K562 (cell line): ENCODE results near the gene UGP2. TPM values are rescaled to one million over a fixed set of nuclear protein-coding genes. Genes with fewer than 3 reads are reported as not detected.

ENCODE experiments used
- ATAC-seq: fragments of 200-7000 bp; cut with Tn5 transposase; 3 replicates; pipeline ENCODE4 v1.9.1; 2020; ENCODE audit warnings: moderate library complexity
- BruUV-seq: library from RNA; stranded (reverse); fragments of 400-500 nt; replicated peaks from 2 replicates; lab custom pipeline; 2021; lab: Mats Ljungman, UMichigan
- CTCF ChIA-PET: fragments of 300-600 bp; formaldehyde crosslinking; extraction: SDS; loops from one replicate; lab custom pipeline; 2021; ENCODE audit warnings: low intra/inter-chr PET ratio; lab: Yijun Ruan, JAX
- POLR2A ChIA-PET: fragments of 300-600, 350-650 bp; sonication (Branson Sonifier 250); formaldehyde crosslinking; extraction: SDS; loops from one replicate; lab custom pipeline; 2021; ENCODE audit warnings: antibody characterized with exemption, inconsistent platforms; lab: Yijun Ruan, JAX
- DNase-seq, 4 experiments: peaks; one replicate each; pipeline versions ENCODE4 v3.0.0 to v3.0.0-alpha.2; 2011 to 2018; ENCODE audit warnings: low spot score in 3 of 4, mixed read lengths in 3 of 4; ENCODE audit errors: extremely low read depth in 1 of 4
- FAIRE-seq: peaks from 2 replicates; lab custom pipeline; 2011; peaks lifted over from hg19 to GRCh38; lab: Jason Lieb, UNC
- H2AFZ ChIP-seq: 2 replicates; pipeline ENCODE4 v1.6.0; 2011; ENCODE audit warnings: low read depth, low read length, control low read depth, inconsistent platforms
- H3K27ac ChIP-seq: fragments of 200-600 bp; 3 replicates; pipeline ENCODE4 v1.8.0; 2011; ENCODE audit warnings: low read depth, mild to moderate bottlenecking, control low read depth, inconsistent platforms, low read length, moderate library complexity, mixed read lengths; ENCODE audit errors: extremely low read depth
- H3K27me3 ChIP-seq, 2 experiments: fragments of 300-600 bp in 1 of 2; 2 replicates in 1 of 2; 3 replicates in 1 of 2; pipeline versions ENCODE4 v1.6.0 to v1.8.0; 2011; ENCODE audit warnings: inconsistent platforms in 2 of 2, low read length in 2 of 2, mild to moderate bottlenecking in 1 of 2, mixed read lengths in 1 of 2, moderate library complexity in 1 of 2; ENCODE audit not compliant: control insufficient read depth in 2 of 2, insufficient read depth in 2 of 2
- H3K36me3 ChIP-seq: fragments of 300-600 bp; 3 replicates; pipeline ENCODE4 v1.8.0; 2011; ENCODE audit warnings: mild to moderate bottlenecking, low read length, inconsistent platforms; ENCODE audit not compliant: control insufficient read depth, insufficient read depth
- H3K4me1 ChIP-seq, 2 experiments: fragments of 200-600 bp in 1 of 2; replicated peaks in 1 of 2; 2 replicates in 1 of 2; 3 replicates in 1 of 2; pipeline versions ENCODE4 v1.5.1 to v1.8.0; 2011; ENCODE audit warnings: inconsistent platforms in 2 of 2, low read length in 2 of 2, mild to moderate bottlenecking in 1 of 2, mixed read lengths in 1 of 2, moderate library complexity in 1 of 2; ENCODE audit not compliant: control insufficient read depth in 2 of 2, insufficient read depth in 2 of 2
- H3K4me2 ChIP-seq: 2 replicates; pipeline ENCODE4 v1.6.1; 2011; ENCODE audit warnings: low read length, control low read depth, inconsistent platforms, mixed read lengths; ENCODE audit not compliant: insufficient read depth
- H3K4me3 ChIP-seq: fragments of 200-600 bp; sonication (generic), shearing (Covaris generic); 2 replicates; pipeline ENCODE4 v1.5.1; 2016; ENCODE audit warnings: control low read depth, inconsistent platforms
- H3K79me2 ChIP-seq: fragments of 200-600 bp; 3 replicates; pipeline ENCODE4 v1.8.0; 2011; ENCODE audit warnings: low read length, inconsistent platforms; ENCODE audit not compliant: control insufficient read depth, insufficient read depth
- H3K9ac ChIP-seq, 2 experiments: 2 replicates each; pipeline versions ENCODE4 v1.6.0 to v1.6.1; 2011; ENCODE audit warnings: low read depth in 2 of 2, low read length in 2 of 2, control low read depth in 1 of 2, inconsistent platforms in 1 of 2, mild to moderate bottlenecking in 1 of 2, mixed read lengths in 1 of 2; ENCODE audit not compliant: insufficient read depth in 1 of 2
- H3K9me1 ChIP-seq: one replicate; pipeline ENCODE4 v1.6.0; 2011; ENCODE audit warnings: inconsistent platforms, mild to moderate bottlenecking, low read length, moderate library complexity; ENCODE audit not compliant: control insufficient read depth, insufficient read depth
- H3K9me3 ChIP-seq: replicated peaks from 2 replicates; pipeline ENCODE4 v1.5.1; 2011; ENCODE audit warnings: low read depth, low read length, inconsistent platforms; ENCODE audit not compliant: control insufficient read depth, insufficient read depth
- H4K20me1 ChIP-seq: replicated peaks from 2 replicates; pipeline ENCODE4 v1.6.1; 2011; ENCODE audit warnings: low read length, inconsistent platforms, mixed read lengths; ENCODE audit not compliant: control insufficient read depth, insufficient read depth
- ARID2 ChIP-seq: fragments of 450-650 bp; IDR thresholded peaks from 2 replicates; pipeline ENCODE4 v1.6.1; 2017; ENCODE audit warnings: antibody characterized with exemption, mild to moderate bottlenecking
- EP300 ChIP-seq: IDR thresholded peaks from 2 replicates; pipeline ENCODE4 v1.6.1; 2012; ENCODE audit warnings: low read length, improper control_type of control experiment
- IFI16 ChIP-seq: fragments of 250-450 bp; sonication (Bioruptor Pico); IDR thresholded peaks from 2 replicates; pipeline ENCODE4 v2.1.2; 2022; ENCODE audit warnings: mild to moderate bottlenecking, inconsistent platforms
- IRF2 ChIP-seq: sonication (generic); formaldehyde crosslinking; IDR thresholded peaks from 2 replicates; pipeline ENCODE4 v1.8.1; 2022; ENCODE audit warnings: mild to moderate bottlenecking, missing genetic modification reagents
- POLR2H ChIP-seq: IDR thresholded peaks from 2 replicates; pipeline ENCODE4 v1.6.1; 2016; ENCODE audit warnings: missing genetic modification characterization, low read depth, mild to moderate bottlenecking, control low read depth, missing compliant biosample characterization, moderate library complexity
- WGBS: fragments of 100-300 bp; shearing (Covaris generic); methylation state at CpG from one replicate; pipeline ENCODE4 v1.1.6; 2016; ENCODE audit warnings: low coverage, mixed read lengths; ENCODE audit not compliant: insufficient coverage; ENCODE audit errors: missing lambda C conversion rate; 5-methylcytosine and 5-hydroxymethylcytosine counted together
- in situ Hi-C: fragments of 300-500 bp; cut with MboI; formaldehyde crosslinking; loops from 4 replicates; pipeline ENCODE4 v1.15.0; 2018; ENCODE audit warnings: inconsistent platforms, mixed read lengths
- intact Hi-C: fragments of 100-400 bp; cut with micrococcal nuclease; formaldehyde crosslinking; loops from 2 replicates; pipeline ENCODE4 v1.14.2; 2022
- polyA plus RNA-seq, 8 experiments: library from polyadenylated mRNA; depleted of rRNA in 4 of 8; stranded (reverse) in 5 of 8; unstranded in 3 of 8; fragments of >200 nt; fragmentation: Nextera tagmentation in 2 of 8; fragmentation: Illumina TruSeq in 1 of 8; extraction: Ambion mirVana in 2 of 8; extraction: Trizol in 1 of 8; gene quantifications; 2 replicates each; pipeline versions ENCODE4 v1.2.1 to v1.2.3, GENCODE V29; 2011 to 2014; ENCODE audit warnings: inconsistent platforms in 1 of 8, missing spikeins in 1 of 8
- total RNA-seq, 7 experiments: library from RNA; depleted of rRNA in 6 of 7; stranded (reverse); fragments of >200 nt in 6 of 7; fragmentation: Illumina TruSeq in 2 of 7; extraction: Trizol in 2 of 7; gene quantifications; 2 replicates each; pipeline versions ENCODE4 v1.2.1 to v1.2.3, GENCODE V29; 2011 to 2021; ENCODE audit warnings: low replicate concordance in 1 of 7
- TF ChIP-seq, protein P1 (sequence below): fragments of 200-800 bp; sonication (Bioruptor generic); IDR thresholded peaks from 2 replicates; pipeline ENCODE4 v1.6.1; 2016; ENCODE audit warnings: missing genetic modification characterization, missing compliant biosample characterization
- TF ChIP-seq, protein P2 (sequence below): sonication (generic); formaldehyde crosslinking; IDR thresholded peaks from 2 replicates; pipeline ENCODE4 v1.8.0; 2022; ENCODE audit warnings: missing genetic modification reagents, mild to moderate bottlenecking, borderline replicate concordance
- TF ChIP-seq, protein P3 (sequence below), 2 experiments: fragments of 450-650 bp in 1 of 2; sonication (generic) in 1 of 2; formaldehyde crosslinking in 1 of 2; IDR thresholded peaks in 1 of 2; conservative IDR thresholded peaks in 1 of 2; 2 replicates each; pipeline versions ENCODE4 v1.6.1 to v1.8.1; 2016 to 2023; ENCODE audit warnings: mild to moderate bottlenecking in 2 of 2, moderate library complexity in 2 of 2, inconsistent platforms in 1 of 2, missing genetic modification reagents in 1 of 2

The UGP2 gene
- total and polyA plus RNA-seq, 9 of the 15 experiments (the other 6 are each of a cell fraction or from before 2014, with no cell fraction given), result 25.2 to 69.3 (median 58.9) TPM

DNA sequence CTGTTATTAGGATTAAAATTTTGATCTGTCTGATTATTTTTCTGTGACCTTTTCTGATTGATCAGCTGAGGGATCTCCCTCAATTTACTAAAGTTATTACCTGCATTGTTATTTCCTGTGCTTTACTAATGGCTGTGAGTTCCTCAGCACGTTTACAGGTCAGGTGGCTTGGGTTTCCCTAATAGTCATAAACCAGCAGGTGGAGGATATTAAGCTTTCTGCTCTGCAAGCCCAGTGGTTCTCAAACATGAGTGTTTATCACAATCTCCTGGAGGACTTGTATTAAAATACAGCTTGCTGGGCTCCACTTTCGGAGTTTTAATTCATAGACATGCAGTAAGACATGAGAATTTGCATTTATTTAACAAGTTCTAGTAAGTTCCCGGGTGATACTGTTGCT is 22.4 kb upstream of the UGP2 start (continued):
- TF ChIP-seq, protein P1, sequence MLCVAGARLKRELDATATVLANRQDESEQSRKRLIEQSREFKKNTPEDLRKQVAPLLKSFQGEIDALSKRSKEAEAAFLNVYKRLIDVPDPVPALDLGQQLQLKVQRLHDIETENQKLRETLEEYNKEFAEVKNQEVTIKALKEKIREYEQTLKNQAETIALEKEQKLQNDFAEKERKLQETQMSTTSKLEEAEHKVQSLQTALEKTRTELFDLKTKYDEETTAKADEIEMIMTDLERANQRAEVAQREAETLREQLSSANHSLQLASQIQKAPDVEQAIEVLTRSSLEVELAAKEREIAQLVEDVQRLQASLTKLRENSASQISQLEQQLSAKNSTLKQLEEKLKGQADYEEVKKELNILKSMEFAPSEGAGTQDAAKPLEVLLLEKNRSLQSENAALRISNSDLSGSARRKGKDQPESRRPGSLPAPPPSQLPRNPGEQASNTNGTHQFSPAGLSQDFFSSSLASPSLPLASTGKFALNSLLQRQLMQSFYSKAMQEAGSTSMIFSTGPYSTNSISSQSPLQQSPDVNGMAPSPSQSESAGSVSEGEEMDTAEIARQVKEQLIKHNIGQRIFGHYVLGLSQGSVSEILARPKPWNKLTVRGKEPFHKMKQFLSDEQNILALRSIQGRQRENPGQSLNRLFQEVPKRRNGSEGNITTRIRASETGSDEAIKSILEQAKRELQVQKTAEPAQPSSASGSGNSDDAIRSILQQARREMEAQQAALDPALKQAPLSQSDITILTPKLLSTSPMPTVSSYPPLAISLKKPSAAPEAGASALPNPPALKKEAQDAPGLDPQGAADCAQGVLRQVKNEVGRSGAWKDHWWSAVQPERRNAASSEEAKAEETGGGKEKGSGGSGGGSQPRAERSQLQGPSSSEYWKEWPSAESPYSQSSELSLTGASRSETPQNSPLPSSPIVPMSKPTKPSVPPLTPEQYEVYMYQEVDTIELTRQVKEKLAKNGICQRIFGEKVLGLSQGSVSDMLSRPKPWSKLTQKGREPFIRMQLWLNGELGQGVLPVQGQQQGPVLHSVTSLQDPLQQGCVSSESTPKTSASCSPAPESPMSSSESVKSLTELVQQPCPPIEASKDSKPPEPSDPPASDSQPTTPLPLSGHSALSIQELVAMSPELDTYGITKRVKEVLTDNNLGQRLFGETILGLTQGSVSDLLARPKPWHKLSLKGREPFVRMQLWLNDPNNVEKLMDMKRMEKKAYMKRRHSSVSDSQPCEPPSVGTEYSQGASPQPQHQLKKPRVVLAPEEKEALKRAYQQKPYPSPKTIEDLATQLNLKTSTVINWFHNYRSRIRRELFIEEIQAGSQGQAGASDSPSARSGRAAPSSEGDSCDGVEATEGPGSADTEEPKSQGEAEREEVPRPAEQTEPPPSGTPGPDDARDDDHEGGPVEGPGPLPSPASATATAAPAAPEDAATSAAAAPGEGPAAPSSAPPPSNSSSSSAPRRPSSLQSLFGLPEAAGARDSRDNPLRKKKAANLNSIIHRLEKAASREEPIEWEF, result no peak

DNA sequence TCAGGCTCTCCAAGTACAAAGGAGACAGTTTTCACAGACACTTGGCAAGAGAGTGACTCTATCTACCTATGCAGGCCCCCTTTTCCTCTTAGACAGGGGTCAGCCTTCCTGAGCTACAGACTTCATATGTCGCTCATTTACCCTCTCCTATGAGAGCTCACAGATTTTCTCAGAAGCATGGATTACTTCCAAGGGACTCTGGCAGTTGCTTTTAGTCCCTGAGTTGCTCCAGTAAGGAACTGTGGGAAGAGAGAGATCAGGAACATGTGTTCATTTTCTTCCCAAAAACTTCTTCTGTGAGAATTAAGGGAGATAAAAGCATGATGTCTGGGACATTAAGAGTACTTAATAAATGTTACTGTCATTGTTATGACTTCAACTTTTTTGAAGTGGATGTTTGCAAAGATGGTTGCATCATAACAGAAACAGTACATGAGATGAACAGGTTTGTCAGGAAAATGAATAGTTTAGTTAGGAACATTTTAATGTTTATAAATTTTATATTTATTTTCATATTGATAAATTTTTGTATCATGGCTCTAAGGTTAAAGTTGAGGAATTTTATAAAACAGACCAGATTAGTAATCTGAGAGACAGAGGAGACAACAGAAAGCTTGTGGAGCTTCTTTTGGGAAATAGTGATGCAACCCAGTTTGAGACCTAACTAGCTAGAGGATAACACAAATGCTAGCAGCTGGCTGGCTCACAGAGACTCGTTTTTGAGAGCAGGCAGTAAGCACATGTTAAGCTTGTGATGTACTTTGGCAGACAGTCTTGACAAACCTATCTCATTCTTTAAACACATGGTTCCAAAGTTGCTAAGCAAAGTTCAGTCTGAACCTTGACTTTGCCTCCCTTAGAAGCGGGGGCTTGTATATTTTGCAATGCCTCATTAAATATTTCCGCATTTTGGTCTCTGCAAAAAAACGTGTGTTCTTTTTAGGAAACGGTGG is 21.7 kb upstream of the UGP2 start:
- H3K79me2 ChIP-seq, result no peaks in the 10 kb centered on the region
- in situ Hi-C loops, result no loop called here
- no peaks in the 10 kb centered on the region for H3K36me3 ChIP-seq
- WGBS, result 6% methylated on average over 6 of the region's 6 CpGs
- no peak for DNase-seq
- H3K9me1 ChIP-seq, result no peaks in the 10 kb centered on the region
- no peak overlapping the region for H3K4me3 ChIP-seq
- peaks cover 0 to 3% of the 10 kb centered on the region in 2 experiments; a peak in 4 of 5 replicates for H3K27me3 ChIP-seq
- no peak for ATAC-seq
- H3K4me1 ChIP-seq, result no peaks in the 10 kb centered on the region
- ChIA-PET CTCF (no interaction called here), POLR2A (interaction anchor here (0.6 to 1.1 kb wide), 2 partner anchors 15 to 20 kb away, joined by 3 read pairs; no protein-coding TSS in a partner anchor)
- no peak for FAIRE-seq
- H2AFZ ChIP-seq, result no peak overlapping the region
- H4K20me1 ChIP-seq, result no peaks in the 10 kb centered on the region
- BruUV-seq, result no TSS peak
- H3K27ac ChIP-seq, result no peak overlapping the region
- H3K9ac ChIP-seq, result no peak overlapping the region
- H3K9me3 ChIP-seq, result no peaks in the 10 kb centered on the region; the same call in 1 of the 2 replicates
- no peak overlapping the region for H3K4me2 ChIP-seq
- intact Hi-C loops, result no loop called here
- TF ChIP-seq IRF2 (CRISPR knock-in tag) (no peak), ARID2 (no peak), IFI16 (no peak), POLR2H (no peak), EP300 (no peak)
- TF ChIP-seq, protein P2, sequence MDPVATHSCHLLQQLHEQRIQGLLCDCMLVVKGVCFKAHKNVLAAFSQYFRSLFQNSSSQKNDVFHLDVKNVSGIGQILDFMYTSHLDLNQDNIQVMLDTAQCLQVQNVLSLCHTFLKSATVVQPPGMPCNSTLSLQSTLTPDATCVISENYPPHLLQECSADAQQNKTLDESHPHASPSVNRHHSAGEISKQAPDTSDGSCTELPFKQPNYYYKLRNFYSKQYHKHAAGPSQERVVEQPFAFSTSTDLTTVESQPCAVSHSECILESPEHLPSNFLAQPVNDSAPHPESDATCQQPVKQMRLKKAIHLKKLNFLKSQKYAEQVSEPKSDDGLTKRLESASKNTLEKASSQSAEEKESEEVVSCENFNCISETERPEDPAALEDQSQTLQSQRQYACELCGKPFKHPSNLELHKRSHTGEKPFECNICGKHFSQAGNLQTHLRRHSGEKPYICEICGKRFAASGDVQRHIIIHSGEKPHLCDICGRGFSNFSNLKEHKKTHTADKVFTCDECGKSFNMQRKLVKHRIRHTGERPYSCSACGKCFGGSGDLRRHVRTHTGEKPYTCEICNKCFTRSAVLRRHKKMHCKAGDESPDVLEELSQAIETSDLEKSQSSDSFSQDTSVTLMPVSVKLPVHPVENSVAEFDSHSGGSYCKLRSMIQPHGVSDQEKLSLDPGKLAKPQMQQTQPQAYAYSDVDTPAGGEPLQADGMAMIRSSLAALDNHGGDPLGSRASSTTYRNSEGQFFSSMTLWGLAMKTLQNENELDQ, result no peak
- TF ChIP-seq, protein P3, sequence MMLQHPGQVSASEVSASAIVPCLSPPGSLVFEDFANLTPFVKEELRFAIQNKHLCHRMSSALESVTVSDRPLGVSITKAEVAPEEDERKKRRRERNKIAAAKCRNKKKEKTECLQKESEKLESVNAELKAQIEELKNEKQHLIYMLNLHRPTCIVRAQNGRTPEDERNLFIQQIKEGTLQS (IDR thresholded peaks at IDR 0.05), result peak; percentile 43; the same call in 1 of the 2 replicates
- TF ChIP-seq, protein P3 (CRISPR knock-in tag; conservative IDR thresholded peaks at IDR 0.05), result no peak
